Neural cell (in vitro differentiated cells): ENCODE measurements around the gene RPLP1. TPM values are rescaled to one million over a fixed set of nuclear protein-coding genes. Genes with fewer than 3 reads are reported as not detected.

ENCODE experiments used
- H2AFZ ChIP-seq: fragments of 200-600, 300-800 bp; sonication (generic), shearing (Covaris generic); 2 replicates; pipeline ENCODE4 v1.6.0; 2014; ENCODE audit warnings: low read depth, mild to moderate bottlenecking, antibody characterized with exemption, low read length, moderate library complexity
- H3F3A ChIP-seq: fragments of 200-600 bp; shearing (Covaris generic); 2 replicates; pipeline ENCODE4 v1.6.1; 2016; ENCODE audit warnings: mild to moderate bottlenecking, moderate library complexity, mixed read lengths, antibody characterized with exemption, low read length; ENCODE audit not compliant: insufficient read depth, poor library complexity, severe bottlenecking
- H3K27ac ChIP-seq: fragments of 200-600, 300-800 bp; sonication (generic), shearing (Covaris generic); 2 replicates; pipeline ENCODE4 v1.5.1; 2014; ENCODE audit warnings: mild to moderate bottlenecking, low read length, moderate library complexity
- H3K27me3 ChIP-seq: fragments of 300-800, 200-600 bp; sonication (generic), shearing (Covaris generic); 2 replicates; pipeline ENCODE4 v1.6.0; 2014; ENCODE audit warnings: mild to moderate bottlenecking, low read depth, low read length, moderate library complexity; ENCODE audit not compliant: insufficient read depth
- H3K36me3 ChIP-seq: fragments of 300-800, 200-600 bp; sonication (generic), shearing (Covaris generic); 2 replicates; pipeline ENCODE4 v1.5.1; 2014; ENCODE audit warnings: mild to moderate bottlenecking, antibody characterized with exemption, low read length, moderate library complexity; ENCODE audit not compliant: insufficient read depth
- H3K4me2 ChIP-seq: fragments of 300-800, 200-600 bp; sonication (generic), shearing (Covaris generic); 2 replicates; pipeline ENCODE4 v1.6.0; 2014; ENCODE audit warnings: mild to moderate bottlenecking, low read length
- H3K4me3 ChIP-seq: fragments of 300-800, 200-600 bp; sonication (generic), shearing (Covaris generic); 2 replicates; pipeline ENCODE4 v1.5.1; 2014; ENCODE audit warnings: mild to moderate bottlenecking, low read length, moderate library complexity
- H3K79me2 ChIP-seq: fragments of 200-600 bp; shearing (Covaris generic); replicated peaks from 2 replicates; pipeline ENCODE4 v1.6.0; 2014; ENCODE audit warnings: mild to moderate bottlenecking, low read length, moderate library complexity; ENCODE audit not compliant: insufficient read depth
- H3K9ac ChIP-seq: fragments of 300-800, 200-600 bp; sonication (generic), shearing (Covaris generic); 2 replicates; pipeline ENCODE4 v1.6.1; 2016; ENCODE audit warnings: mild to moderate bottlenecking, low read length, mixed read lengths
- H3K9me2 ChIP-seq: fragments of 200-600 bp; shearing (Covaris generic); 2 replicates; pipeline ENCODE4 v1.6.1; 2016; ENCODE audit warnings: mild to moderate bottlenecking, low read length, mixed read lengths; ENCODE audit not compliant: insufficient read depth
- H3K9me3 ChIP-seq: fragments of 200-600, 300-800 bp; sonication (generic), shearing (Covaris generic); 2 replicates; pipeline ENCODE4 v1.6.1; 2016; ENCODE audit warnings: mild to moderate bottlenecking, mixed run types, low read length, moderate library complexity, mixed read lengths
- H4K20me1 ChIP-seq: fragments of 200-600 bp; shearing (Covaris generic); 2 replicates; pipeline ENCODE4 v1.6.1; 2016; ENCODE audit warnings: mild to moderate bottlenecking, mixed run types; ENCODE audit not compliant: insufficient read depth
- CTCF ChIP-seq: fragments of 450-650 bp; IDR thresholded peaks from 2 replicates; pipeline ENCODE4 v1.5.1; 2014; ENCODE audit warnings: antibody characterized with exemption, mild to moderate bottlenecking, moderate library complexity; ENCODE audit not compliant: poor library complexity, severe bottlenecking
- EP300 ChIP-seq: fragments of 450-650 bp; conservative IDR thresholded peaks from 2 replicates; pipeline ENCODE4 v1.6.1; 2014; ENCODE audit warnings: antibody characterized with exemption, mild to moderate bottlenecking, moderate library complexity; ENCODE audit not compliant: poor library complexity, severe bottlenecking
- EZH2 ChIP-seq: fragments of 200-600, 300-800 bp; shearing (Covaris generic), sonication (generic); IDR thresholded peaks from 2 replicates; pipeline ENCODE4 v1.6.1; 2014; ENCODE audit warnings: antibody characterized with exemption, low read length, borderline replicate concordance, mild to moderate bottlenecking; ENCODE audit not compliant: insufficient read depth, poor library complexity, severe bottlenecking
- MXI1 ChIP-seq: fragments of 450-650 bp; conservative IDR thresholded peaks from 2 replicates; pipeline ENCODE4 v1.6.1; 2014; ENCODE audit warnings: antibody characterized with exemption, mild to moderate bottlenecking; ENCODE audit not compliant: poor library complexity, severe bottlenecking
- POLR2AphosphoS5 ChIP-seq: IDR thresholded peaks from 2 replicates; pipeline ENCODE4 v1.6.1; 2012
- RAD21 ChIP-seq: fragments of 450-650 bp; conservative IDR thresholded peaks from 2 replicates; pipeline ENCODE4 v1.6.1; 2014; ENCODE audit warnings: antibody characterized with exemption, mild to moderate bottlenecking, moderate library complexity
- SMC3 ChIP-seq: fragments of 450-650 bp; conservative IDR thresholded peaks from 2 replicates; pipeline ENCODE4 v1.6.1; 2014; ENCODE audit warnings: antibody characterized with exemption, mild to moderate bottlenecking, moderate library complexity; ENCODE audit not compliant: poor library complexity
- TAF1 ChIP-seq: IDR thresholded peaks from 2 replicates; pipeline ENCODE4 v1.6.1; 2012; ENCODE audit warnings: low read depth
- polyA plus RNA-seq: library from polyadenylated mRNA; depleted of rRNA; stranded (reverse); fragments of >200 nt; gene quantifications from 2 replicates; pipeline ENCODE4 v1.2.3, GENCODE V29; 2014
- TF ChIP-seq, protein P1 (sequence below): IDR thresholded peaks from 2 replicates; pipeline ENCODE4 v1.6.1; 2012; ENCODE audit warnings: borderline replicate concordance

RPLP1 gene
- polyA plus RNA-seq, 1 donor from 2014 or later = 37.5 TPM

GRCh38 chr15:69408841-69409240, 43.8 kb upstream of the RPLP1 start:
- Histone ChIP-seq H3K27me3 (no peaks in the 10 kb centered on the region), H3K79me2 (no peaks in the 10 kb centered on the region), H3K9me3 (no peaks in the 10 kb centered on the region), H3K9me2 (no peaks in the 10 kb centered on the region), H4K20me1 (no peaks in the 10 kb centered on the region), H3K36me3 (no peaks in the 10 kb centered on the region), H3K4me3 (no peak overlapping the region), H3F3A (no peaks in the 10 kb centered on the region), H3K27ac (no peak overlapping the region), H2AFZ (no peak overlapping the region), H3K4me2 (no peak overlapping the region), H3K9ac (no peak overlapping the region)
- TF ChIP-seq EZH2 (no peak), SMC3 (no peak), MXI1 (no peak)
- TF ChIP-seq, protein P1, sequence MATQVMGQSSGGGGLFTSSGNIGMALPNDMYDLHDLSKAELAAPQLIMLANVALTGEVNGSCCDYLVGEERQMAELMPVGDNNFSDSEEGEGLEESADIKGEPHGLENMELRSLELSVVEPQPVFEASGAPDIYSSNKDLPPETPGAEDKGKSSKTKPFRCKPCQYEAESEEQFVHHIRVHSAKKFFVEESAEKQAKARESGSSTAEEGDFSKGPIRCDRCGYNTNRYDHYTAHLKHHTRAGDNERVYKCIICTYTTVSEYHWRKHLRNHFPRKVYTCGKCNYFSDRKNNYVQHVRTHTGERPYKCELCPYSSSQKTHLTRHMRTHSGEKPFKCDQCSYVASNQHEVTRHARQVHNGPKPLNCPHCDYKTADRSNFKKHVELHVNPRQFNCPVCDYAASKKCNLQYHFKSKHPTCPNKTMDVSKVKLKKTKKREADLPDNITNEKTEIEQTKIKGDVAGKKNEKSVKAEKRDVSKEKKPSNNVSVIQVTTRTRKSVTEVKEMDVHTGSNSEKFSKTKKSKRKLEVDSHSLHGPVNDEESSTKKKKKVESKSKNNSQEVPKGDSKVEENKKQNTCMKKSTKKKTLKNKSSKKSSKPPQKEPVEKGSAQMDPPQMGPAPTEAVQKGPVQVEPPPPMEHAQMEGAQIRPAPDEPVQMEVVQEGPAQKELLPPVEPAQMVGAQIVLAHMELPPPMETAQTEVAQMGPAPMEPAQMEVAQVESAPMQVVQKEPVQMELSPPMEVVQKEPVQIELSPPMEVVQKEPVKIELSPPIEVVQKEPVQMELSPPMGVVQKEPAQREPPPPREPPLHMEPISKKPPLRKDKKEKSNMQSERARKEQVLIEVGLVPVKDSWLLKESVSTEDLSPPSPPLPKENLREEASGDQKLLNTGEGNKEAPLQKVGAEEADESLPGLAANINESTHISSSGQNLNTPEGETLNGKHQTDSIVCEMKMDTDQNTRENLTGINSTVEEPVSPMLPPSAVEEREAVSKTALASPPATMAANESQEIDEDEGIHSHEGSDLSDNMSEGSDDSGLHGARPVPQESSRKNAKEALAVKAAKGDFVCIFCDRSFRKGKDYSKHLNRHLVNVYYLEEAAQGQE = no peak

- Histone ChIP-seq H3K4me3 (no peak overlapping the region), H3F3A (no peaks in the 10 kb centered on the region), H3K27ac (no peak overlapping the region), H3K9me3 (no peaks in the 10 kb centered on the region), H3K9ac (no peak overlapping the region), H3K79me2 (peaks cover 2% of the 10 kb centered on the region), H3K9me2 (no peaks in the 10 kb centered on the region), H3K27me3 (no peaks in the 10 kb centered on the region), H4K20me1 (no peaks in the 10 kb centered on the region), H2AFZ (no peak overlapping the region), H3K4me2 (no peak overlapping the region), H3K36me3 (no peaks in the 10 kb centered on the region)
- TF ChIP-seq POLR2AphosphoS5 (no peak), SMC3 (peak; percentile 42), TAF1 (no peak), MXI1 (no peak), EZH2 (no peak), RAD21 (peak; percentile 53), CTCF (peak; percentile 47), EP300 (no peak)
- TF ChIP-seq, protein P1 = no peak
Measured at GRCh38 chr15:69410248-69410874, 42.3 kb upstream of the RPLP1 start.
